Effector CD8-positive, alpha-beta T cell (primary cell): ENCODE results near the gene ZFAND3.

Experiments
- DNase-seq: peaks from one replicate; lab custom pipeline; 2025; lab: John Stamatoyannopoulos, UW

The ZFAND3 gene

DNA sequence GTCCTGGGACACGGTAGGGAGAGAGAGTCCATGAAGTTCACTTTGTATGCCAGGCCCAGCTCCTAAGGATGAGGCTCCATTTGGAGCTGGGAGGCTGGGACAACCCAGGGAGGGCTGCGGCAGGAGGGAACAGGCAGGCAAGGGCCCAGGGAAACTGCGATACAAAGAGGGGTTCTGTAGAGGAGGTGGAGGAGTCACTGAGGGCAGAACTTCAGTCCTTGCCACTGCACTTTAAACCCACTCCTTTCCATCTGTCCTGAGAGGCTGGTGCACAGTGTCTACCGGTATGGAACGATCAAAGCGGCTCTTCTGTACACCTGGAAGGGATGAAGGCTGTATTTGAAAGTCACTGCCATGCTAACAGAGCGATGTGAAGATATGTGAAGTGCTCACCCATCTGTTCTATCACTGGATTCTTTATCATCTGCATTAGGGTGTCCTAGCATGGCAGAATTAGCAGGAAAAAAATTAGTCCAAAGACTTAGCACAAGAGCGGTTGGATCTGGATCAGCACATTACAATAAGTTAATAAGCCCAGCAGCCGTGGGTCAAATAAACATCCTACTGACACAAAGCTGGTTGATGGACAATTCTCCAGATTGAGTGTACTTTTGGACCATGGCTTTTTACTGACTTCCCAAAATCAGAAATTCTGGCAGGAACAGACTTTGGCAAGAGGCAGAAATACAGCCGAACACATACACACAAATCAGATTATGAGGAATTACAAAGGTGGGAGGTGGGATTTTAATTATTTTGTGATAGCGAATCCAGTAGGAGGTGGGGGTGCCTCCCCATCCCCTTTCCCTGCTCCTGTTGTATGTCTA is 20.9 kb upstream of the ZFAND3 start:
- DNase-seq, result no peak

DNA sequence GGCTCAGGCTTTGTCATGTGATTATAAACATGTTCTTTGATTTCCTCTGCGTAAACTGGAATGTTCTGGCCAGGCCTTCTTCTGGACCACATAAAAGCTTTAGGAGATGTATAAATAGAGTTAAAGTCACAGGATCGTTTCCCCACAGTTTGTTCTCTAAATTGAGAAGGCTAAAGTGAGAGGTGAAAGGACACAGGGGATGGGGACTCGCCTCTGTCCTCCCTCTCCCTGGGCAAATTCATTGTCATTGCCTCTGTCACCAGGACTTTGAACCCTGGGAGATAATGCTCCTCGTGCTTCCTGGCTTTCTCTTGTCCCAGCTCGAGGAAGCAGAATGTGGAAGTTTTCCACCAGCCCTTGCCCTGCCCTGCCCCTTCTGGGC is 20.3 kb upstream of the ZFAND3 start:
- DNase-seq, result no peak

DNA sequence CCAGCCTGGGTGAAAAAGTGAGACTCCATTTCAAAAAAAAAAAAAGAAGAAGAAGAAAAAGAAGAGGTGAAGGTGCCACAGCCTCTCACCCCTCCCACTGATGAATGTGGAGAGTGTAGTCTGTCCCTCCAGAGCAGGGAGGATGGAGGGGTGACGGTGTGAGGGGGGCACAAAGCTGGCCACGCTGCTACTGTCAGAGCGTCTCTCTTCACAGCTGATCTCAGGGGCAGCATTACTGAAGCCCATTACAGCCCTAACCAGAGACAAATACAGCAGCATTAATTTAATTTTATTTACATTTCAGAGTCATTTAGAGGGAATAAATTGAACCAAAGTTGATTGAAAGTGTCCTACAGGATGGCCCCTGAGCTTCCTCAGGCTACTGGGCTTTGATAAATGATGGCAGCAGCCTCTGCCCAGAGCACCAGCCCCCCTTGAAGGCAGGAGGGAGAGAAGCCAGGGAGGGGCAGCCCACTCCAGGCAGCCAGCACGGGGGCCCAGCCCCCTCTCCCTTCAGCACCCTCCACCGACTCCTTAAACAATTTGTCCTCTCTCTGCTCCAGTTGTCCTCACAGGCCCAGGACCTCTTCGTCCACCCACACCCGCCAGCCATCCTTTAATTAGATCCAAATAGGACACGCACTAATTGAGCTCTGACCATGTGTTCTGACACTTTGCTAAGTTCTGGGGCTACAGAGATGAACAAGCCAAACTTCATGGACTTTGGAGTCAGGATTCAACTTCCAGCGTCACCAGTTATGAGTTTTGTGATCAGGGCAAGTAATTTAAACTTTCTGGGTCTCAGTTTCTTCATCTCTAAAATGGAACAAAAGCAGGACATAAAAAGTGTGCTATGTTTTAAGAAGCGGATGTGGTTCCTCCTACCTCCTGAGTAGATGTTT is 18.6 kb upstream of the ZFAND3 start:
- DNase-seq, result no peak

DNA sequence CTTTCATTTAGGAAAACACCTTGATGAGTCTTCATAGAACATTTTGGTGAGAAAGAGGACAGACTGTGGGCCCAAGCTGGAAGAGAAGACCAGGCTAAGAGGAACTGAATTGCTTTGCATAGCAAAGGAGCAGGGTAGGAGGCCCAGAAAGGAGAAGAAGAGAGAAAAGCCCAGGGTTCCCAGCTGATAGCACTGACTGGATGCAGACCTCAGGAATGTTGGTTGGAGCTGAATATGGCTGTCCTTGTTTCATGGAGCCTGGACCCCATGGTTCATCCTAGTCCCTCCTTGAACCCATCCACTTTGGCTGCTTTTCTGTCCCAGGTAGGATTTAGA is 18.0 kb upstream of the ZFAND3 start:
- DNase-seq, result no peak

DNA sequence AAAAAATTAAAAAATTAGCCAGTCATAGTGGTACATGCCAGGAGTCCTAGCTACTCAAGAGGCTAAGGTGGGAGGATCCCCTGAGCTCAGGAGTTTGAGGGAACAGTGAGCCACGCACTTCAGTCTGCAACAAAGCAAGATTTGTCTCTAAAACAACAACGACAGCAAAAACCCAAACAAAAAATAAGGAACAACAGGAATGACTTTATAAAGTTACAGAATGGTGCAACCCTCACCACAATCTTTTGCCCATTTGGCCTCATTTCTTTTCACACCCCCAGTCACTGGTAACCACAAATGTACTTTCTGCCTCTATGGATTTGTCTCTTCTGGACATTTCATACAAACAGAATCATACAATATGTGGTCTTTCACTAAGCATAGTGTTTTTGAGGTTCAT is 16.7 kb upstream of the ZFAND3 start:
- DNase-seq, result no peak

DNA sequence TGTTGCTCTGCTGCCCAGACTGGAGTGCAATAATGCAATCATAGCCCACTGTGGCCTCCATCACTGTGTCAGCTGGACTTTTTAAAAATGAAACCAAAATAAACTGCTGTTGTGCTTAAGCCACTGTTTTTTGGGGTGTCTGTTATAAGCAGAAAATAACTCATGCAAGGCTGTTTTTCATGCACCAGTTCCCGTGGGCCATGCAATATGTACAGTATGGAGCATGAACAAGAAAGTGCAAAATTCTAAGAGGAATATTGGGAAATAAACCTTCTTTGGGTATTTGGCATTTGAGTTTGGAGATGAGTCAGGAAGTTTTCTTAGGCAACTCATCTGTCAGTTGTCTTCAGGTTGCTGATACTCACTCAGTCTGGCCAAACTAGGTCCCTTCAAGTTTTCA is 14.9 kb upstream of the ZFAND3 start:
- DNase-seq, result no peak

DNA sequence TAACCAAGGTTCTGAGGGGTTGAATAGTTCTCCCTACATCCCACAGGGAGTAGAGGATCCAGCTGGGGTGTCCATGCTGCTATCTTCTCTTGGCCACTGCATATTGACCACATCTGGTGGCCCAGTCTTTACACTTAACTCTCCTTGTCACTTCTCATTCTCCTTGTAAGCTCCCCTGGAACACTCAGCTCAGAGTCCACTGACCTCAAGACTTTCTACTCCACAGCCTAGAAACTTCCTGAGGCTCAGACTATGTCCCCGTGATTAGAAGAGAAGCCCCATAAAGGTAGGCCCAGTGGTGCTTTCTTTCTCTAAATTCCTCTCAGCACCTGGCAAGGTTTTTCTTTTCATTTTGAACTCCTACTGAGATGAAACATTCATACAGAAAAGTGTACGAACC is 13.3 kb upstream of the ZFAND3 start:
- DNase-seq, result no peak

DNA sequence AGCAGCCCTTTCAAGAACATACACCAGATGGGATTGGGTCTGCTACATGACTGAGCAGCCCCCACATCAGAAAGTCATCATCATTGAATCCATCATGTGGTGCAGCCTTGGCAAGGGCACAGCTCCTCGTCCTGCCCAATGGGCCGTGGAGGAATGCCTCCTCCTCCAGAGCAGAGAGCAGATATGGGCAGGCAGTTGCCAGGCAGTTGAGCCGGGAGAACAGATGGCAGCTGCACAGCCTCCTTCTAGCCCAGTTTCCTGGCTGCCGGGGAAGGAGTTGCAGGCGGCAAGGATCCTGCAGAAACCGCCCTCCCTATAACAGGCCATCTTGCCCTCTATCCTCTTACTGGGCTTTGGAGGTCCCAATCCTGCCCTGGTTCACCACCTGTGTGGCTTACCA is 11.9 kb upstream of the ZFAND3 start:
- DNase-seq, result no peak

DNA sequence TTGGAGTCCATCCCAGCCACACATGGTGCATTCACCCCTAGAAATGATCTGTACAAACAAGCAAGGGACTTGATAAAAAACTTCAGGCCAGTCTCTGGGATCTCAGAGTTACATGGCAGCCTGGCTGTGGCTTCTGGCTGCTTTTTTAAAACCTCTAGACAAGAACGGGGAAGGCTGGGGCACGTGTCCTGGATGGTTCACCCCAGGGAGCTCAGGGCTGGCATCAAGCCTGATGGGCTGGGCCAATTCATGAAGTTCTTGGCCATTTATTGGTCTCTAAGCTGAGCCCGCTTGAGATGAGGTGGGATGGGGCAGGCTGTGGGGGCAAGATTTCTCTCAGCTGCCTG is 10.4 kb upstream of the ZFAND3 start:
- DNase-seq, result no peak

DNA sequence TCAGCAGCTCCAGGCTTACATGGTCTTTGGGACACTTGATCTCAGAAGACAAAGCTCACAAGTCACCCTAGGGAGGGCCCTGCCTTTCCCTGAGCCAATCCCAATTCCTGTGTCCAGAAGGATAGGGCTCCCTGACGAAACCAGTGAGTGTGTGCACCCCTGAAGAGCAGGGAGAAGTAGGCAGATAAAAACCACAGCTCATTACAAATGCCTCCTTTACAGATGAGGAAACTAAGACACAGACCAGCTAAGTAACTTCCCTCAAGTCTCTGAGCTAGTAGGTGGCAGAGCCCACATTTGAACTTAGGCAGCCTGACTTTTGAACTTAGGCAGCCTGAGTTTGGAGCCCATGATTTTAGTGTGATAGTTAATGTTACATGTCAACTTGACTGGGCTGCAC is 6.7 kb upstream of the ZFAND3 start:
- DNase-seq, result no peak

DNA sequence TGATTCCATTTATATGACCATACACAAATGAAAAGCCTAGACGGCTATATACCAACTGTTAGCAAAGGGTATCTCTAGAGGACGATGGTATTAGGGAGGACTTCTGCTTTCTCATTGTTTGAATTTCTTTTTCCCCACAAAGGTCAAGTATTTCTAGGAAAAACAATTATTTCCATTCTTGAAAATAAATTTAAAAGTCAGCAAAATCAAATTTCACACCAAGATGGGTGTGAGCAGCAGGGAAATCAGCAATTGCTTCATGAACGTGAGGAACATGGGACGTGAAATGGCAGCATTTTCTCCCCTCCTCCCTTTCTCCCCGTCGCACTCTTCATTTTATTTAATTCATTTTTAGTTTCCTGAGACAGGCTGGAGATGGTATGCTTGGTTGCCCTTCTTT is 5.2 kb upstream of the ZFAND3 start:
- no peak for DNase-seq

DNA sequence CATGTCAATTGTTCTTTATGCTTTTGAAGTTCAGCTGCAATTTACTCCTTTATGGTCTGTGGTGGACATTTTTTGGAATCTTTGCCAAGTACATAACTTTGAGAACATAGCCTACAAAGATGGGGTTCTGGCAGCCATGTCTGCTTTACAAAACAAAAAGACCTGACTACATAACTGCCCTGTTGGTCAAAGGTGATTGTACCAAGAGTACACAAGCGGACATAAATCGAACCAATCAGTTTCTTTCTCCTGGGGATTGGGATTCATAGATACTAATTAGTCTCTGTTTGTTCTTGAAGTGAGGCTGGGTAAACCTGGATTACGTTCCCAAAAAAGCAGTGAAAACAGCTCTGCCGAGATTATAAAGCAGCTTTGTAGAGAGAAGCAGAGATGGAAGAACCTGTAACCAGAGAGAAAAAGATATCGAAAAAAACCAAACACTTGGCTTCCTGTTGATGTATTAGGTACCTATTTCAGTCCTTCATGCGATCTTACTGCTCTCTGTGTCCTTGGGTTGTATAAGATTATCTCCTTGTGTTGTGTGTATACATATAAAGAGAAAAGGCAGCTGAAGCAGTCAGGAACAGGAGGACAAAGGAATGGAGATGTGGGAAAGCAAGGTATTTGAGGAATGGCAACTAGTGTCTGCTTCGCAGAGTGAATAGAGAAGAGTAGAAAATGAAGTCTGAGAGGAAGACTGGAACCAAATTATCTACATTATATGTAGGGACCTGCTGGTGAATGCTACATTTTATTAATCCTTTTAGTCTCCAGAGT is 2.7 kb upstream of the ZFAND3 start:
- no peak for DNase-seq

DNA sequence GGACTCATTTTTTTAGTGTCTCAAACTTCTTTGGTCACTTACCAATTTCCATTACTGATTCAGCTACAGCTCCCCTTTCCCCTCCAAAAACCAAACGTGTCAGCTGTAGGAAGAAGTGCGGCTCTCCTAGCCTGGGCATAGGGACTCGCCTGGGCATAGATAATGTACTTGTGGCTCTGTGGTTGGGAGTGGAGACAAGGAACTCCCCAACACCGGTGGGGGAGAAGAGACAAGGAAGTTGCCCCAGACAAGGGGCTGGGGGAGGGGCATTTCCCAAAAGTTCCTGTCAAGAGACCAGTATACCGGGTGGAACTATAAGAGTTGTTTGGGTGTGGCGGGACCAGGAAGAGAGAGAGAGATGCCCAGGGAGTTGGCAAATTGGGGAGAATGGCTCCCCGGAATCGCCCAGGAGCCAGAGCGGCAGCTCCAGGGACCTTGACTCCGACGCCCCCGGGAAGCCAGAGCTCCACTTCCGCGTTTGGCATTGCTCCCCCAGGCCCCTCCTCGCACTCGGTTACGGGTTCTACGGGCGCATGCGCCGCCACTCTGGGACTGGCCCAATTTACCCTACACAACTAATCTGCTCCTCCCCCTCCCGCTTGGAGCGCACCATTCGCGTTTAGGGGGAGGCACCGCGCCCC is 871 bp upstream of the ZFAND3 start:
- peak; percentile 93 for DNase-seq

DNA sequence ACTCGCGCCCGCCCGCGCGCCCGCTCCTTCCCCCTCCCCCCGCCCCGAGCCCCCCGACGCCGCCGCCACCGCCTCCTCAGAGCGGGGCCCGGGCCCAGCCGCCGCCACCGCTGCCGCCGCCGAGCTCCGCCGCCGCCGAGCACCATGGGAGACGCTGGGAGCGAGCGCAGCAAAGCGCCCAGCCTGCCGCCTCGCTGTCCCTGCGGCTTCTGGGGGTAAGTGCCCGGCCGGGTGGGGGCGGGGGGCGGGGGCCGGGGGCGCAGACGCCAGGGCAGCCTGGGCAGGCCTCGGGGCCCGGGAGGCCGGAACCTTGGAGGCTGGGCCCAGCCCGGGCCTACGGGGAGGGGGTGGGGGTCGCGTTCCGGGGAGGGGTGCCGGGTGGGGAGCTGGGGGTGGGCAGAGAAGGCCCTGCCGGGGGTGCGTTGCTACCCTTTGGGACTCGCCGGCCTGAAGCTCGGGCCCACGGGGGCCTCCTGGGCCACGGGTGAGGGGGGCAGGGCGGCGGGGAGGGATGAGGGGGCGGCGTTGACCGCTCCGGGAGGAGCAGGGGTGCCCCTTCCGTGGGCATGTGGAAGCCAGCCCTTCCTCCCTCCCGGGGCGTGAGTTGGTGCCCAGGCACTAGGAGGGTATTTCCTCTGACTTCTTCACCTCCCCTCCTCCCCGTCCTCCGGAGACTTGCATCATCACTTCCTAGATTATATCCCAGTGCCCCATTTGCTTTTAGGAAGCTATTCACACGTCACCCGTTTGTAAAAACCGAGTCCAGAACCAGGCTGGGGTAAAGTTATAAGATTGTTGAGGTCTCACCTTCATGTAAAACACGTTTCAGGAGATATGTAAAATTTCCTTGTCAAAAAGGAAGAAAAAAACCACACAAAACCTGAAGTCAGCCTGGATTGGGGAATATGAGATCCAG is 533 bp downstream of the ZFAND3 start:
- peak; percentile 50 for DNase-seq

DNA sequence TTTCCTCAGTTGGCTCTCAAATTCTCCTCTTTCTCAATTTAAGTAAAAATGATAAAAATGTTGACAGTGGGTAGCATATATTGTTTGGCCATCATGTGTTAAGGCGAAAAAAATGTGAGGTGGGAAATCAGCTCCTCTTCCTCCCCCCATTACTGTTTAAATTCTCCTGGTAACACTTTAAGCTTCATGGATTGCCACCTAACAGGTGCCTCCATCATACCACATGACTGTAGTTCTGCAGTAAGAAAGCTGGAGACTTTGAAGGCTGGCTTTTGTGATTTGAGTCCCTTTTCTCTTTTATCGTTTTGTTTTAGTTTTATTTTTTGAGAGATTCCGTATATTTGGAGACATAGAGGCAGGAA is 1.2 kb downstream of the ZFAND3 start:
- no peak for DNase-seq

DNA sequence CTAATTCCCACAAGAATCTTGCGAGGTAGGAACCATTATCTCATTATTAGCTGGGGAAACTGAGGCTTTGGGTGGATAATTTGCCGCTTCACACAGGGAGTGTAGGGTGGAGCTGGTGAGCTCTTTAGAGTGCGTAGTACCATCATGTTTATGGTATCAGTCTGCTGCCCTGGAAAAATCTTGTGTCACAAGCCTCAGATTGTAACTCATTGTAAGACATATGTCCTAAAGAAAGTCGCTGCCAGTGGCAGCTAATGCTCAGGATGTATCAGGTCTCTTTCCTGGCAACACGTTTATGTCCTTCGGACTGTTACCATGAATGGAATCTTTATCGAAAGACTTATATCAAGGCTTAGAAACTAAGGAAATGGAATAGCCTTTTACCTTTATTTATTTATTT is 1.9 kb downstream of the ZFAND3 start:
- DNase-seq, result no peak

DNA sequence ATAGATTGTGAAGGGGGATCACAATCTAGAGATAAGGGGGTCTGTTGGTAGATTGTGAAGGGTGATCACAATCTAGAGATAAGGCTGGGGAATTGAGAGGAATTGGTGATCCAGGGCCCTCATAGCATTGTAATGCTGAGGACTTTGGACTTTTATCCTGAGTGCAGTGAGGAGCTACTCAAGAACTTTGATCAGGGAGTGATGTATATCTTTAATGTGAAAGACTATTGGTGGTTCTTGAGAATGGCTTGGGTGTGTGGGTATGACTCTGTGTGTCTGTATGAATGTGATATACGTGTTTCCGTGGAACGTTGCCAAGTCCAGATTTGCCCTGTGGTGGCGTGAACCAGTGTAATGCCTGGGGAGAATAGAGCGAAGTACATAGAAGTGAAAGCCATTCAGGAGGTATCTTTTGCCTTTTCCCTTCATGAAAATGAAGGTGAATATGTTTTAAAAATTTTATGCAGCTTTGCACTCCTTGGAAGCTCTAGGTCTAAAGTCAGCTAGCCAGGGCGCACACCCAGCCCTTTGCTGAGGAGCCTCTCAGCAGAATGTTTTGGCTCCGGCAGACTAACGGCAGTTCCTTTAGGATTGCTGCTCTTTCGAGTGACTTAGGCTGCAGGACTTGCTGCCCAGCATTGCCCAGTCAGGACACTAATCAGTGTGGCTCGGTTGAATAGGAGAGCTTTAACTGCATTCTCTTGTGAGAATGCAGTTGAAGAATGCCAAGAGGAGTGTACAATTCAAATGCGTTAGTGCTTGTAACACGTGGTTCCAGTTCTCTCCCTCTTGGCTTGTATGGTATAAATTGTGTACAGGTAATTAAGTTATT is 3.5 kb downstream of the ZFAND3 start:
- no peak for DNase-seq

DNA sequence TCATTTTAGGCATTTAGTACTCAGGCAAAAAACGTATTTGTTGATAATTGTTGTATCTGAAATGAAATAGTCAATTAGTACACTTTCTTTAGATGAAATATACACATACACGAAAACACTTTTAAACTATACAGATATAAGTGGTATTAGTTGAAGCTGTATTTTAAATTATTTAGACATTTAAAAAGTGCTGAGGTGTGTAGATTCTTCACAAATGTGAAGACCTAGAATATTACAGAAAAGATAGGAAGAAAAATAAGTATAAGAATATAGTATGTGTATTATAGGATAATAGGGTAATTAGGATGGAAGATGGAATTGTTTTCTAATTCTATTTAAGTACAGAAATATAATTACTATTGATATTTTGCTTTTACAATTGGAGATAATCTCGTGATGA is 4.6 kb downstream of the ZFAND3 start:
- DNase-seq, result no peak

DNA sequence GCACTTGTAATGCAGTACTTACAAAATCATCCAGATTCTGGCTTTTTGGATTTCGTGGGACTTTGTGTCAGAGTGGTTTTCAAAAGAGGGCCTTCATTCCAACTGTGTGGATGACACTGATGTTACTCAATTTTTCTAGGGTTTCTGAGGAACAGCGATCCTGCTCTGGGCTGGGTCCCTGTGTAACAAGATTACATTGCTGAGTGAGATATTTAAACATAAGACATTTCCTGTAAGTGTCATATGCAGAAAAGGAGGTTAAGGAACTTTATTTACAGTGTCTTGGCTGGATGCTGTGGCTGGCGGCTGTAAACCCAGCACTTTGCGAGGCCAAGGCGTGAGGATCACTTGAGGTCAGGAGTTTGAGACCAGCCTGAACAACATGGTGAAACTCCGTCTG is 6.7 kb downstream of the ZFAND3 start:
- DNase-seq, result no peak

DNA sequence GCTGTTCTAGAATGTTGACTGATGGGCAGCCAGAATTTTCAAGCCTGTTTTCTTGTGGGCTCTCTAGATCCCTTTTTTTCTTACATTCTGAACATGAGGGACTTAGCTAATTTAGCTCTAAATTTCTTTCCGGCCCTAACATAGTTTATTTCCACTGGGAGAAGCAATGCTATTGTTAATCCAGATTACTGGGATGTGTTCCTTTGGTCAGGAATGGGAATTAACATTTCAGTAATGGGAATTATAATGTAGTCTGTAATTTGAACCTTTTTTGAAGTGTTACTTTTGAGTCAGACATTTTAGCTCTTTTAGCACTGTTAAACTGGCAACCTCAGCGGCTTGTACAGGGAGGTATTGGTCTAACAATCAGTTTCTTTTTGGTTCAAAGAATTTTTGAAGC is 7.5 kb downstream of the ZFAND3 start:
- no peak for DNase-seq
